GM23248 (cell line): Measurements from ENCODE around the gene LYRM2.

Source experiments
- EZH2 ChIP-seq: fragments of 200-600 bp; sonication (generic); IDR thresholded peaks from 2 replicates; pipeline ENCODE4 v1.6.1; 2018; ENCODE audit warnings: antibody characterized with exemption, mild to moderate bottlenecking; ENCODE audit not compliant: insufficient read depth, poor library complexity, severe bottlenecking
- EZH2phosphoT487 ChIP-seq: fragments of 200-600 bp; sonication (generic); IDR thresholded peaks from 2 replicates; pipeline ENCODE4 v1.6.1; 2018; ENCODE audit warnings: antibody characterized with exemption, moderate library complexity, mild to moderate bottlenecking, low read depth; ENCODE audit not compliant: insufficient read depth

GRCh38 chr6:89522778-89523177, 115.8 kb downstream of the LYRM2 start:
- TF ChIP-seq EZH2 = no peak
- TF ChIP-seq EZH2phosphoT487 = no peak
